Stimulated activated naive CD4-positive, alpha-beta T cell (primary cell): ENCODE data around the gene CEP170B.
"Not testable (repeated sequence)": the region's sequence is repeated elsewhere in the genome, so short reads cannot be mapped to it uniquely, and the experiment has no call there.

Experiments used
- DNase-seq, 6 experiments: peaks; one replicate each; lab custom pipeline; 2025; lab: John Stamatoyannopoulos, UW

The CEP170B gene

DNA sequence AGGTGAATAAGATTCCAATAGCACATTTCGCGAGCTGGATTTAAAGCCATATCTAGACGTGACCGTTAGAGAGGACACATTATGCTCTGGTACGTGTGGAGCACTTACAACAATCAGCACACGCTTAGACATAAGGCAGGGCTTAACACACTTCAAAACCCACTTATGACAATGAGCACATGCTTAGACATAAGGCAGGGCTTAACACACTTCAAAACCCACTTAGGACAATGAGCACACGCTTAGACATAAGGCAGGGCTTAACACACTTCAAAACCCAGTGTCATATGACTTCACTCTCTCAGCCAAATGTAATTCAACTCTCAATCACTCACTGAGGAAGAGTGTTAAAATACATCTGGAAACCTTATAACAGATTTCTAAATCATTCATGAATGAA, 48.4 kb downstream of the CEP170B start:
- DNase-seq: no peak

DNA sequence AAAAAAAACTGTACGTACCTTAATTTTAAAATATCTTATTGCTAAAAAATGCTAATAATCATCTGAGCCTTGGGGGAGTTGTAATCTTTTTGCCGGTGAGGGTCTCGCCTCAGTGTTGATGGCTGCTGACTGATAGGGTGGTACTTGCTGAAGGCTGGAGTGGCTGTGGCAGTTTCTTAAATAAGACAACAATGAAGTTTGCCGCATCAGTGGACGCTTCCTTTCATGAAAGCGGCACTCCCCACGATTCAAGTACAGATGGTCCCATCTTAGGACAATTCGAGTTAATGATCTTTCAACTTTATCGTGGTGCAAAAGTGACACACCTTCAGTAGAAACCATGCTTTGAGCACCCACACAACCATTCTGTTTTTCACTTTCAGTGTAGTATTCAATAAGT, 52.0 kb downstream of the CEP170B start:
- DNase-seq: no peak

DNA sequence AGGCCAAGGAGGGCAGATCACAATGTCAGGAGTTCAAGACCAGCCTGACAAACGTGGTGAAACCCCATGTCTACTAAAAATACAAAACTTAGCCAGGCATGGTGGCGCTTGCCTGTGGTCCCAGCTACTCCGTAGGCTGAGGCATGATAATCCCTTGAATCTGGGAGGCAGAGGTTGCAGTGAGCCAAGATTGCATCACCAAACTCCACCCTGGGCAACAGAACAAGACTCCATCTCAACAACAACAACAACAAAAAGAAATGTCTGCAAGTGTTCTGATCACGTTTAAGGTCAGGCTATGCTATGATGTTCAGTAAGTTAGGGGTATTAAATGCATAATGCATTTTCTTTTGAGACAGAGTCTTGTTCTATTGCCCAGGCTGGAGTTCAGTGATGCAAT, 52.9 kb downstream of the CEP170B start:
- no peak for DNase-seq

DNA sequence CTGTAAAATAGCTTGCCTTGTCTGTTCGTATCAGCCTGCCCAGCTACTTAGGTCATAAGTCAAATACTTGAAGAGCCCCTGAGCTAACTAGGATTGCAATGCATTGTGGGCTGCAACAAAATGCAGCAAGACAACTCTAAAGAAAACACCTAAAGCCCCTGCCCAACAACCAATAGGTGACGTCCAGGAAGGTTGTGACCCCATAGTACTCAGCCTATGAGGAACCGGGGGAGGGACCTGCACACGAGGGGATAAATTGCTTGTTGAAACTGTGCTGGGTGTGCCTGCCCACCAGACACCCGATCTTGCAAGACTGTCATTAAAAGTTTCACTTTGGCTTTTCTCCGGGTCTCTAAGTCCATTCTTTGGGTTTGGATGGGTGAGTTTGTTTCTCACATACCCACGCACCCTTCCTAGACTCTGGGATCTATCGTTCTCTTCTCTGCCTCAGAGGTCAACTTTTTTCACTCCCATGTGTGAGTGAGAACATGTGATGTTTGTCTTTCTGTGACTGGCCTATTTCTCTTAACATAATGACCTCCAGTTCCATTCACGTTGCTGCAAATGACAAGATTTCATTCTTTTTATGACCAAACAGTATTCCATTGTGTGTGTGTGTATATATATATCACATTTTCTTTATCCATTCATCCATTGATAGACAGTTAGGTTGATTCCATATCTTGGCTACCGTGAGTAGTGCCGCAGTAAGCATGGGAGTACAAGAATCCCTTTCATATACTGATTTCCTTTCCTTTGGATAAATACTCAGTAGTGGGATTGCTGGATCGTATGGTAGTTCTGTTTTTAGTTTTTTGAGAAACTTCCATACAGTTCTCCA, 54.3 kb downstream of the CEP170B start:
- DNase-seq: not testable (repeated sequence)

DNA sequence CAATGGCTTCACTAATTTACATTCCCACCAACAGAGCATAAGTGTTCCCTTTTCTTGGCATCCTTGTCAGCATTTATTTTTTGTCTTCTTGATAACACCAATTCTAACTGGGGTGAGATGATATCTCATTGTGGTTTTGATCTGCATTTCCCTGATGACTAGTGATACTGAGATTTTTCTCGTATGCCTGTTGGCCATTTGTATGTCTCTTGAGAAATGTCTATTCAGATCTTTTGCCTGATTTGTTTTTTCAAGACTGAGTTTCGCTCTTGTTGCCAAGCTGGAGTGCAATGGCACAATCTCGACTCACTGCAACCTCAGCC, 54.9 kb downstream of the CEP170B start:
- no peak for DNase-seq

DNA sequence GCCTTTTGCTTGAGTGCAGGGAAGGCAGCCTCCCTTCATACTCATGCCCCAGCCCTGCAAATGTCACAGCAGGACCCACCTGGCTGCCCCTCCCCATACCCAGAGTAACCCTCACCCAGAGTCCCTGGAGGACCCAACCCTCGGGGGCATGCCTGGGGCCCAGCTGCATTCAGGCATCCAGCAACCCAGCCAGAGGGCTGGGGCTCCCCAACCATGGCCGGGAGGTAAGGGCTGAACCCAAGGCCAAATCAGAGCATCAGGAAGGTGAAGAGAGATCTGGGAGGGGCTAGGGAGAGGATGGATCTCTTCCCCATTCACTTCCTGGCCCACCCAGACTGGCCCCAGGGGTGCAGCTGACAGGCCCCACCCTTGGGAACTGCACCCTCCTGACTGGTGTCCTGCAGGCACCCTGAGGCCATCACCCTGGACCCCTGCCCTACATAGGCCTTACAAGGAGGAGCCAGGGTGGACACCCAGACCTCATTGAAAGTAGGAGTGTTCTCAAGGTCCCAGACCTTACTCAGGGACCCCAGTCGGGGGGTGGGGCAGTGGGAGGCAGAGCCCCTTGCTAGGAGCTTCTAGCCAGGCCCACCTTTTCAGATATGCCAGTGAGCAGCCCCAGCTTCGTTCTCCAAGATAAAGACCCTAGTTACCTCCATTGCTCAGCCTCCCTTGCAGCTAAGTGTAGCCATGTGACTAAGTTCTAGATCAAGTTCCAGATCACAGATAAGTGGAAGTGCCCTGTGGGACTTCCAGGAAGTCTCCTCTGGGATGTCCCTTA, 58.8 kb downstream of the CEP170B start:
- no peak for DNase-seq

DNA sequence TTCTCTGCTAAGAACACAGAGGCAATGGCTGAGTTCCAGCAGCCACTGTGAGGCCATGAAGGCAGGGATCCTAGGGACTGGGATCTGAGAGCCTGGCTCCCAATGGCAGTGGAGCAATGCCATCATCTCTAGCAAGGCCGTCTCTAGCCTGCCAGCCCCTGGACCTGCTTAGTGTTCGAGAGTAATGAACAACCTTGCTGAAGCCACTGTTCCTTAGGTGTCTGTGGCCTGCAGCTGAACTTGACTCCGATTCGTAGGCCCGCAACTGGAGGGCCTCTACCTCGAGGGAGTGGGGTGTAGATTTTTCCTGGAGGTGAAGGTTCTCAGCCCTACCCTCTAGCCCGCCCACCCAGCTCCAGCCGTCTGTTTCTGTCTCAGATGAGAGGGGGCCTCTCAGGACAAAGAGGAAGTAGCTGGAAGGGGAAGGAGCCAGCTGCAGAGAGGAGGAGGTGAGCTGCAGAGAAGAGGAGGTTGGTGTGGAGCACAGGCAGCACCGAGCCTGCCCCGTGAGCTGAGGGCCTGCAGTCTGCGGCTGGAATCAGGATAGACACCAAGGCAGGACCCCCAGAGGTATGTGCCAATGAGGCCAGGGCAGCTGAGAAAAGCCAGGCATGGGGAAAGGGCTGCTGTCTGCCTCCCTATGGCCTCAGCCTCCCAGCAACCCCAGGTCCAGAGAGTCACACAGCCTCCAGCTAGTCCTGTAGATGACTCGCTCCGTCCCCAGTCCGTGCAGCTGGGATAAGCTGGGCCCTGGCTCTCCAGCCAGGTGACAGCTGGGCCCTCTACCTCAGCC, 59.5 kb downstream of the CEP170B start, which contains the start of gene PLD4:
PLD4 (plus strand) TSS at position 459 of the 793 bp plus-strand sequence. CDS start 2,262 bp downstream, outside the sequence.
- DNase-seq: no peak

DNA sequence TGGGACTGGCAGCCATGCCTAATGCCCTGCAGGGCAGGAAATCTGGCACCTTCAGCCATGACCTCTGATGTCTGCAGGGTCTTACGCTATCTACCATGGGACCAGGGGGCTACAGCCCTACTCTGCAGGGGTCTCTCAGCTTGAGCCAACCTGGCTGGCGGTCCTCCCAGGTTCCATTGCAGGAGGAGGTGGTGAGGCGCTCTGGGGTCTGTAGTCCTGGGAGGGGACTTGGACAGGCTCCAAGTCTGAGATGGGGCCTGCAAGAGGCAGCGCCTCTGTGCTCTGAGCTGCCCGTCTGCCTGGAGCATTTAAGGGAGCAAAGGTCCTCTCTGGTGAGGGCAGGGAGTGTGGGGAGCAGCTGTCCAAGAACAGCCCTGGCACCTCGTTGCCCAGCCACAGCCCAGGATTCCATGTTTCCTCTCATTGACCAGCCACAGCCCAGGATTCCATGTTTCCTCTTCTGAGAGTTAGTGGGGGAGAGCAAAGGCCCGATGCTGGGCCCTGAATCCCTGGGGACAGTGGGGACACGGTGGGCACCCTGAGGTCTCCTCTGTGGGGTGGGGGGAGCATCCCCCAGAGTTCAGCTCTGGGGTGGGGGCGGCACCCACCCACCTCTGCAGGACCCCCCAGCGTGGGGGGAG, 60.3 kb downstream of the CEP170B start:
- no peak for DNase-seq

DNA sequence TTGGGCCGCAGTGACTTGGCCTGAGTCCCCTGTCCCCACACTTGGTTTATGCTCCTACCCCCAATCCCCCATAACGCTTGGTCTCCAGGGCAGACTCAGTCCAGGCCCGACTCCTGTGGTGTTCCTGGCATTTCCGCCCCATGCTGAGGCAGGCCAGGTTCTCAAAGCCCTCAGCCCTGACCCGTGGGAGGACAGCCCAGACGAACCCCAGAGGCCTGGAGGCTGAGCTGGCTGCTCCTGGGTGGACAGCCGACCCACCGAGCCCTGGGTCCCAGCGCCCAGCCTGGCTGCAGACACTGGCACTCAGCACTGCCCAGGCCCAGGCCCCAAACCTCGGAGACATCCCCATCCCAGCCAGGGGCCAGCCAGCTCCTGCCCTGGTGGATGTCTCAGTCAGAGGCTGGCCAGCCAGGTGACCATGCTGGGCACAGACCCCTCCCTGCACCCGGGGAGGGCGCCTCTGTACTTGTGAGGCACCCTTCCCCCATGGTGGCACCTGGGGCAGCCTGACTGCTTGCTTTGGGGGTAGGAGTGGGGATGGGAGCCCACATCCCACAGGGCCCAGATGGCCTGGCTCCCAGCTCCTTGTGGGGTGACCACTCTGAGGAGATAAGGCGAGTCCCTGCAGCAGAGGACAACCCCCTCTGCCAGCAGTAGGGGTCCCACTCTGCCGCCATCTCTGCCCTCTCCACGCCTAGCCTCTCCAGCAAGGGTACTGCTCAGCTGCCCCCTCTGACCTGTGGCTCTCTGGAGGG, 61.0 kb downstream of the CEP170B start:
- DNase-seq: no peak

DNA sequence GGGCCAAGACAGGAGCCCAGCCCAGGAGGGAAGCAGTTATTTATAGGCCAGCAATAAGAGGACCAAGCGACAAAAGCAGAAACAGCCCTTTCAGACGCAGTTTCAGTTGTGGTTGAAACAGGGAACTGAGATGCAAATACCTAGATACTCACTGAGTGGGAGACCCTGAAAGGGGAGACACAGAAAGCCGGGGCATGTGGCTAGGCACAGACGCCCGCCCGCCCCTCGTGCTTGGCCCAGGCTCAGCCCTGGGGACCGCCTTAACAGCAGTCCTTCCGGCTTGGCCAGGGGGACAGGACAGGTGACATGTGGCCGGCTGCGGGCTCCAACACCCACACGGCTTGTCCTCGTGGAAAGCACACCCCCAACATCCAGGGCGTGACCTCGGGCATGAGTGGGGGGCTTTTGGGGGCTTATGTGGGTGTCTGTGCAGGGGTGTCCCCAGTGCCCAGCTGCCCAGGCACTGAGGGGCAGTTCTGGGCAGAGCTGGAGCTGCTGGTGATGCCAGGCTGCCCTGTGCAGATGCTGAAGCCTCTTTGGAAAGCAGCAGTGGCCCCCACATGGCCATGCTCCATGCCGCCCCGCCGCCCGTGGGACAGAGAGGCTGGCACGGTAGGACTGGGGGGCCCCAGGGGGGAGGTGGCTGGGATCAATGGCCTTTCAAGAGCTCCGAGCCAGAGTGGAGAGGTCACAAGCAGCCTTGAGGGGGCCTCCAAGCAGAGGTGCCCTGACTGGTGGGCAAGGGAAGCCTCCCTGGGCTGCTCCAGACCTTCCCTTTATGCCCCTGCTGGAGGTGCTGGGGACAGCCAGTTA, 61.8 kb downstream of the CEP170B start:
- no peak for DNase-seq

DNA sequence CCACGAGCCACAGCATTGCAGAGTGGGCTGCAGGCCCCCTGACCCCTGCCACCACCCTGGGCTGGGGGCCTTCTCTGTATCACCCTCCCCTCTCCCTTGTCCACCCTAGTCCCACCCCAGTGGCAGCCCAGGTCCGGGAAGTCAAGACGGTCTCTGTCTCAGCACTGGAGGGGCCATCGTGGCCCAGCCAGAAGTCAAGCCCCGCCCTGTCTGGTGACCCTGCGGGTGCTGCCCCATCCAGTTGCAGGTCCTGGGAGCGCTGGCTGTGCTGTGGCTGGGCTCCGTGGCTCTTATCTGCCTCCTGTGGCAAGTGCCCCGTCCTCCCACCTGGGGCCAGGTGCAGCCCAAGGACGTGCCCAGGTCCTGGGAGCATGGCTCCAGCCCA, 62.4 kb downstream of the CEP170B start:
- DNase-seq: no peak

DNA sequence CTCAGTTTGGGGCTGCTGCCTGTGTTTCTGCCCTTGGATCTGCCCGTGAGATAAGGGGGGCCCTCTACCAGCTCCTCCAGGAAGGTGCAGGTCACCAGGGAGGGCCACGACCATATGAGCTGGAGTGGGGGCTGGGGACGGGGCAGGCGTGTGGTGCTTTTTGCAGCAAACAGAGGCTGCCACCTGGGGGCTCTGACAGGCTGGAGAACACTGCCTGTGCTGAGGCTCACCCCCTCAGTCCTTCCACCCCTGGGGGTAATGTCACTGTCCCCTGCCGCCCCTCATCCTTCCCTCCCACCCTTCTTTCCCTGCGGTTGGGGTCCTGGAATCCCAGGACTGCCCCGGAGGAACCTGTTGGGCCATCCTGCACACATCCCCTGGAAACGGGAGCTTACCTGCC, 62.8 kb downstream of the CEP170B start:
- no peak for DNase-seq

DNA sequence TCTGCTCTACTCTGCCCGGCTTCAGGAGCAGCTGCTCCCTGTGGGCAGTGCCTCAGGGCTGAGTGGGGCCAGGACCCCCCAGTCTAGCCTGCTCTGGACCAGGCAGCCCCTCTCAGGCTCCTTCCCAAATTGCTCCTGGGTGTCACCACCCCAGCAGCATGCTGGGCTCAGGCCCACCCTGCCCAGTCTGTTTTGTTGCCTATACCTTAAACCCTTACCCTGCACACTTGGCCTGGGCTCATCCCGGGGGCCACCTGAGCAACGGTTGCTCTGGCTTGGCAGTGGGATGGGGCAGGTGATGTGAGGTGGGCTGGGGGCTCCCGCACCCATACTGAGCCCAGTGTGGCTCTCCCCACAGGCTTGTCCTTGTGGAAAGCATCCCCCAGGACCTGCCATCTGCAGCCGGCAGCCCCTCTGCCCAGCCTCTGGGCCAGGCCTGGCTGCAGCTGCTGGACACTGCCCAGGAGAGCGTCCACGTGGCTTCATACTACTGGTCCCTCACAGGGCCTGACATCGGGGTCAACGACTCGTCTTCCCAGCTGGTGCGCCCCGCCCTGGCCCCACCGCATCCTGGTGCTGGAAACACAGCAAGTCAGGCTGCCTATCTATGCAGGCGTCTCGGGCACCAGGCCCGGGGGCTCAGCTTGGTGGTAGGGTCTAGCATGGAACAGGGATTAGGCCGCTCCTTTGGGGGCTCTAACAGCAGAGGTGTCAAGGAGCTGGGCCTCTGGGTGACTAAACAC, 63.5 kb downstream of the CEP170B start:
- DNase-seq: no peak

DNA sequence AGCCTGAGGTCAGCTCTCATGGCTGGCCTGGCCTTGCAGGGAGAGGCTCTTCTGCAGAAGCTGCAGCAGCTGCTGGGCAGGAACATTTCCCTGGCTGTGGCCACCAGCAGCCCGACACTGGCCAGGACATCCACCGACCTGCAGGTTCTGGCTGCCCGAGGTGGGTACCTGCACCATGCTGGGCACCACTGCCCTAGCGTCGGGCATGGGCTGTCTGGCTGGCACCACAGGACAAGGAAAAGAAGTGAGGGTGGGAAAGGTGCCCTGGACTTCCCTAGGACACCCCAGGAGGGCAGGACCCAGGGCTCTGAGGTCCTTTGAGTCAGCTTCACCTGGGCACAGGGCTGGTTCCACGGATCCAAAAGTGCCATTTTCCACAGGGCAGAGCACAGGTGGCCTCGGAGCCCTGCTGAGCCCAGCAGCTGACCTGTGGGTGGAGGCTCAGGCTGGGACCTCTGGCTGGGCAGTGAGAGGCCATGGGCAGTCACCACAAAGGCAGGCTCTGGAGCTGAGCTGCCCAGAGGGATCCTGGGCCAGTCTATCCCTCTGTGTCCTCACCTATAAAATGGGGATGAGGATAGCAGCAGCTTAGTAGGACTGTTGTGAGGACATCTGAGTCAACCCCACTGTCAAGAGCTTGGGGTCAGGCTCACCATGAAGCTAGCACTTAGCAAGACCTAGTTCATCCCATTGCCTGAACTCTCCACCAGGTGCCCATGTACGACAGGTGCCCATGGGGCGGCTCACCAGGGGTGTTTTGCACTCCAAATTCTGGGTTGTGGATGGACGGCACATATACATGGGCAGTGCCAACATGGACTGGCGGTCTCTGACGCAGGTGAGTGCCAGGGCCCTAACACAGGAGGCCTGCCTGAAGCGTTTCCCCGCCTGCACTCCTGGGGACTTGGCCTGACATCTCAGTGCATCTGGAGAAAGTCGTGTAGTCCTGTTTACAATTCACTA, 64.5 kb downstream of the CEP170B start:
- DNase-seq: no peak

DNA sequence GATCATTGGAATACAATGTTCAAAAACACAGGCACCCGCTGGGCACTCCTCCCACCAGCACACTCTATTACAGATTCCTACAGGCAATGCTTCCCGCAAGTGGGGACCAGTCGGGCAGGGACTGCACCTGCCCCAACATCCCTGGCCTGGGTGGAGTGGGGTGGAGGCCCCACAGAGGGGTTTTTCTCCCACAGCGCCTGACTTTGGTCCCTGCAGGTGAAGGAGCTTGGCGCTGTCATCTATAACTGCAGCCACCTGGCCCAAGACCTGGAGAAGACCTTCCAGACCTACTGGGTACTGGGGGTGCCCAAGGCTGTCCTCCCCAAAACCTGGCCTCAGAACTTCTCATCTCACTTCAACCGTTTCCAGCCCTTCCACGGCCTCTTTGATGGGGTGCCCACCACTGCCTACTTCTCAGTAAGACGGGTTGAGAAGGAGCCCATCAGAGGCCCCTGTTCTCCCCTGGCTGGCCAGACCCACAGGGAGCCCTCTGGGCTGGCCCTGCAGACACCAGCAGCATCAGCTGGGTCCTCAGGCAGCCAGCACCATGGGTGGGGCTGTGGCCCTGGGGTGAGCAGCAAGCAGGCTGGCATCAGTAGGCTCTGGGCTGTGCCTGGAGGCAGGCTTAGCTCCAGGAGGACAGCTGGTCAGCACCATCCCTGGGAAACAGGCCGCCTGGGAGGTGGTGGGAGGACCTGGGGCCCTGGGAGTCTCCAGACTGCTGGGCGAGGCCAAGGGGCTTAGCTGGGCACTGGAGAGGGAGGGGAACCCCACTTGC, 65.6 kb downstream of the CEP170B start:
- DNase-seq: no peak

DNA sequence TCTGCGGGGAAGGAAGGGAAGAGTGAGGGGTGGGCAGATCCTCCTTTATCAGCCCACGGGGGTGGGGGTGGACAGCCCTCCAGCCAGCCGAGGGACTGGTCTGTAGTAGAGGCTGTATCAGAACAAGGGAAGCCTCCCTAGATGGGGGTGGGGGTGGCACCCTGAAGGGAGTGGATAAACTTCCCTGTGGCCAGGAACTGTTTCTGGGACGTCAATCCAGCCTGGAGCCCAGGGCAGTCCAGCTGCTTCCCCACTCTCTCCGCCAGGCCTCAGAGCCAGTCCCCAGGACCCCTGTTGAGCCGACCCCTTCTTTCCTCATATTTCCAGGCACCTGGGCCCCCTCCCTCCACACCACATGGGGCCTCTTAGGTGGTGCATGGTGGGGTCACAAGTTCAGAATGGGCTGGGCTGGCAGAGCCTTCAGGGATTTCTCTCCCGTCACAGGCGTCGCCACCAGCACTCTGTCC, 66.3 kb downstream of the CEP170B start:
- DNase-seq: no peak
